Epithelial cell of esophagus (primary cell): Measurements from ENCODE around the gene TMEM200B.
A peak's percentile ranks its signal among the peaks of the same experiment; 100 is the strongest.

Experiments
- DNase-seq: peaks from one replicate; pipeline ENCODE4 v3.0.0; 2010; ENCODE audit warnings: low read depth
- H3K4me3 ChIP-seq: 2 replicates; pipeline ENCODE4 v1.5.1; 2011; ENCODE audit warnings: mild to moderate bottlenecking, low read length, control low read depth
- CTCF ChIP-seq: IDR thresholded peaks from 2 replicates; pipeline ENCODE4 v1.5.1; 2011; ENCODE audit warnings: low read depth, mild to moderate bottlenecking, low read length, control low read depth, inconsistent platforms; ENCODE audit not compliant: insufficient read depth; ENCODE audit errors: missing control alignments

Gene TMEM200B

DNA sequence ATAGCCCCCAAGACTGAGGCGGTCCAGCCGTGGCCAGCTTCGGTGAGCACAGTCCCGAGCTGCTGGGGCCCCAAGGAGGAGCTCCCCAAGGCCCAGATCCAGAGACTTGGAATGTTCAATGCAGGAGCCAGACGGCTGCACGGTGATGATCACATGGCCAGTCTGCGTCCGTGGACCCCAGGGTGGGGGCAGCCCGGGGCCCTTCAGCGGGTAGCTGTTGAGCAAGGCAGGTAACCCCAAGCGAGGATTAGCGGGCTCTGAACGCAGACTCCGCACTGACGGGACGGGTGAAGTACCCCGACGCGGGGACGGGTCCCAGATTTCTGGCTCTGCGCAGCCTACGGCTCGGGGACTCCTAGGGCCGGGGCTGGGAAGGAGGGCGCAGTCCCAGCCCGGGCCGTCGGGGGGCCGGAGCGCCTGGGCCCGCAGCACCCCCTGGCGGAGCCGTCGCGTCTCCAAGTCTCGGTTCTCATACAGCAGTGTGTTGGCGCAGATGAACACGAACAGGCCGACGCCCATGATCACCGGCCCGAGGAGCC, 2.7 kb downstream of the TMEM200B start:
- TF ChIP-seq CTCF, result no peak
- H3K4me3 ChIP-seq, result no peak overlapping the region
- peak; percentile 45 for DNase-seq

GRCh38 chr1:29120367-29120766, 3.3 kb downstream of the TMEM200B start:
- no peak for DNase-seq
- no peak for TF ChIP-seq CTCF
- no peak overlapping the region for H3K4me3 ChIP-seq

DNA sequence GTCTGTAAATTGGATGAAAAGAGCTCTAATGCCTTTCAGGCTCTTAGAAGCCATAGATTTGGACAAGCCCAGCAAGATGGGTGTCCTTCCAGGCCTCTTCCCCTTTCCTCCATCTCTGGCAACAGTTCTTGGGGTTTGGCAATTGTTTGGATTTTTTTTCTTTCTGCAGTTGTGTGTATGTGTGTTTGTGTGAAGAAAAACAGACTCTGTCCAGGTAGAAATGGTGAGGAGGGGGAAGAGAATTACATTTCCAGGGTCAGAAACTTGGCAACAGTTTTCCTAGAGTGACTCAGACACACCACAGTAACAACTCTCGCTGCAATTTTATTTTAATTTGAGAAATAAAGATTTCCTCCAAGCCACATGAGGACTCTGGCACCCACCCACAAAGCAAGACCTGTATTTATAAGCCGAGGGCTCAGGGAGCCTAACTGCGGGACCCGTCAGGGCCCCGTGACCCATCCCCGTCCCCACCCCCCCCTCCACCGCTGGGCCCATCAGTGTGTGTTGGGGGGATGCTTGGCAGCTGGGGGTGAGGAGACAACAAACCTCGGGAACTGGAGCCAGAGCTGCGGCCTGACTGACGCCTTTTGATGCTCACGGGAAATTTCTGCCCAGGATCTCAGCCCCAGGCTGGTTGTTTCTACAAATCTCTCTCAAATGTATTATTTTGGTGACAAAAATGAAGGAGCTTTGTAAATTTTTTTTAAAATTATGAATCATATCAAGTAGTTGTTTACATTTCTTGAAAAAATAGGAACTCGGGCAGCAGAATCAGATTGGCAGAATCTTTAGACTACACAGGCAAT, 4.4 kb downstream of the TMEM200B start:
- TF ChIP-seq CTCF, result no peak
- H3K4me3 ChIP-seq, result no peak overlapping the region
- DNase-seq, result no peak

DNA sequence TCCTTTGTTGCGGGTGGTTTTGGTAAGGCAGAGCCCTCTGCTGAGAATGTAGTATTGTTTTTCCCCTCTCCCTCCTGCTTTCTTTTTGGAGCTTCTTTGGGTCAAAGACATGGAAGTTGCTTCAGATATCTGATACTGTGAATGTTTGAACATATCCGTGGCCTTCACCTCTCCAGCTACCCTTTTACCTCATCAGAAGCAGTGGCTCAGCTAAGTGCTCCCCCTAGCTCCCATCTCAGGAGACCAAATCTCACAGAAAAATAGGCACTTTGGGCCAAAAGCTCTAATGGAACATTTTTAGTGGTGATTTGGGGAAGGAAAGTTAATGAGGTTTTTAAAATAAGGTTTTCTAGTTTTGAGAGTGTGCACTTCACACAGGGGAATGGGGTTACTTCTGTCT, 6.3 kb downstream of the TMEM200B start:
- no peak for DNase-seq
- no peak overlapping the region for H3K4me3 ChIP-seq
- TF ChIP-seq CTCF, result no peak

DNA sequence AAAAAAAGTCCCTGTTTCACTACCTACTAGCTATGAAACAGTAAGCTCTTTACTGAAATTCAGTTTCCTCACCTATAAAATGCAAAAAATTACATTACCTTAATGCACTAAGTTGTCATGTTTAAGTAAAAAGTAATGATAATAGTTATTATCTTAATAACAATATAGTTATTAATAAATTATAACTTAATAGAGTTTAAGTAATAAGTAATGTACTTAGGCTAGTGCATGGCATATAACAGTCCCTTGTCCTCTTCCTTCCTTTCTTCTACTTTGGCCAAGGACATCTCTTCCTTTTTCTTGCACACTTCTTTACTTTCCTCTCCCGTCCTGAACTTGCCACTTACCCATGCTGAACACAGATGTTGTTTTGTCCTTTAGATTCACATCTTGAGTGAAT, 9.0 kb downstream of the TMEM200B start:
- no peak for DNase-seq
- H3K4me3 ChIP-seq, result no peak overlapping the region
- no peak for TF ChIP-seq CTCF

- no peak overlapping the region for H3K4me3 ChIP-seq
- DNase-seq, result no peak
Observed at GRCh38 chr1:29113413-29114117, 10.1 kb downstream of the TMEM200B start.

More at GRCh38 chr1:29113413-29114117, 10.1 kb downstream of the TMEM200B start:
- TF ChIP-seq CTCF, result no peak
